Endothelial cell of umbilical vein (primary cell): ENCODE measurements around the gene MYCT1. TPM values are rescaled to one million over a fixed set of nuclear protein-coding genes. Genes with fewer than 3 reads are reported as not detected.

Experiments used
- BruUV-seq: library from RNA; stranded (reverse); fragments of 400-500 nt; replicated peaks from 2 replicates; lab custom pipeline; 2021; lab: Mats Ljungman, UMichigan
- CTCF ChIA-PET: fragments of 300-600, 350-600 bp; sonication (Branson Sonifier 250); formaldehyde crosslinking; loops from one replicate; lab custom pipeline; 2021; ENCODE audit warnings: antibody characterized with exemption, inconsistent platforms; lab: Charles Lee
- POLR2A ChIA-PET: fragments of 300-600, 350-600 bp; sonication (Branson Sonifier 250); formaldehyde crosslinking; loops from one replicate; lab custom pipeline; 2021; ENCODE audit warnings: antibody characterized with exemption, inconsistent platforms; lab: Charles Lee
- DNase-seq: peaks from one replicate; pipeline ENCODE4 v3.0.0-alpha.2; 2011; ENCODE audit warnings: low read depth, low spot score
- FAIRE-seq: peaks from 2 replicates; lab custom pipeline; 2011; peaks lifted over from hg19 to GRCh38; lab: Jason Lieb, UNC
- H2AFZ ChIP-seq: 2 replicates; pipeline ENCODE4 v1.6.0; 2012; ENCODE audit warnings: low read depth, low read length, control low read depth, inconsistent platforms
- H3K27ac ChIP-seq: 2 replicates; pipeline ENCODE4 v1.5.1; 2011; ENCODE audit warnings: low read depth, mild to moderate bottlenecking, control low read depth, low read length, moderate library complexity; ENCODE audit not compliant: insufficient read depth
- H3K27me3 ChIP-seq, 2 experiments: 2 replicates each; pipeline versions ENCODE4 v1.6.0 to v1.6.1; 2011; ENCODE audit warnings: low read length in 2 of 2, mixed read lengths in 1 of 2; ENCODE audit not compliant: control insufficient read depth in 2 of 2, insufficient read depth in 2 of 2
- H3K36me3 ChIP-seq, 2 experiments: 2 replicates in 1 of 2; 3 replicates in 1 of 2; pipeline ENCODE4 v1.5.1; 2011; ENCODE audit warnings: low read length in 2 of 2, mild to moderate bottlenecking in 1 of 2, moderate library complexity in 1 of 2; ENCODE audit not compliant: control insufficient read depth in 2 of 2, insufficient read depth in 2 of 2; ENCODE audit errors: extremely low read depth in 1 of 2
- H3K4me1 ChIP-seq: 3 replicates; pipeline ENCODE4 v1.5.1; 2011; ENCODE audit warnings: mild to moderate bottlenecking, low read length; ENCODE audit not compliant: control insufficient read depth, insufficient read depth; ENCODE audit errors: extremely low read depth
- H3K4me2 ChIP-seq: 2 replicates; pipeline ENCODE4 v1.6.1; 2011; ENCODE audit warnings: low read length, control low read depth, mixed read lengths; ENCODE audit not compliant: insufficient read depth
- H3K4me3 ChIP-seq, 3 experiments: fragments of 200-600 bp in 1 of 3; sonication (generic), shearing (Covaris generic) in 1 of 3; replicated peaks in 1 of 3; 2 replicates each; pipeline ENCODE4 v1.5.1; 2011 to 2016; ENCODE audit warnings: control low read depth in 3 of 3, low read length in 3 of 3, mild to moderate bottlenecking in 2 of 3, inconsistent platforms in 1 of 3, low read depth in 1 of 3, moderate library complexity in 1 of 3; ENCODE audit not compliant: insufficient read depth in 1 of 3
- H3K79me2 ChIP-seq: 2 replicates; pipeline ENCODE4 v1.6.0; 2012; ENCODE audit warnings: low read length, inconsistent platforms; ENCODE audit not compliant: control insufficient read depth, insufficient read depth
- H3K9ac ChIP-seq: replicated peaks from 2 replicates; pipeline ENCODE3; 2011; ENCODE audit warnings: low read length, control low read depth; ENCODE audit not compliant: insufficient read depth; ENCODE audit errors: extremely low read depth
- H3K9me1 ChIP-seq: replicated peaks from 3 replicates; pipeline ENCODE4 v1.6.0; 2011; ENCODE audit warnings: mild to moderate bottlenecking, low read length; ENCODE audit not compliant: control insufficient read depth, insufficient read depth; ENCODE audit errors: extremely low read depth
- H3K9me3 ChIP-seq: replicated peaks from 2 replicates; pipeline ENCODE4 v1.5.1; 2012; ENCODE audit warnings: low read length, inconsistent platforms; ENCODE audit not compliant: control insufficient read depth, insufficient read depth
- H4K20me1 ChIP-seq: replicated peaks from 2 replicates; pipeline ENCODE3; 2011; ENCODE audit warnings: mild to moderate bottlenecking, low read length; ENCODE audit not compliant: control insufficient read depth, insufficient read depth; ENCODE audit errors: extremely low read depth
- CTCF ChIP-seq, 2 donors: IDR thresholded peaks; 1 replicate in 1 of 2; 2 replicates in 1 of 2; pipeline ENCODE4 v1.5.1; 2011; ENCODE audit warnings: low read length in 2 of 2, mild to moderate bottlenecking in 2 of 2, moderate library complexity in 2 of 2, control low read depth in 1 of 2, inconsistent platforms in 1 of 2, low read depth in 1 of 2; ENCODE audit not compliant: insufficient read depth in 1 of 2; ENCODE audit errors: extremely low read depth in 1 of 2
- EZH2 ChIP-seq: IDR thresholded peaks from 2 replicates; pipeline ENCODE4 v1.6.1; 2012; ENCODE audit warnings: borderline replicate concordance, low read depth, mild to moderate bottlenecking, moderate library complexity, low read length, inconsistent platforms; ENCODE audit not compliant: severe bottlenecking
- FOS ChIP-seq: IDR thresholded peaks from 2 replicates; pipeline ENCODE4 v1.6.1; 2011; ENCODE audit warnings: mild to moderate bottlenecking, low read length, moderate library complexity, borderline replicate concordance; ENCODE audit not compliant: insufficient read depth
- GATA2 ChIP-seq: IDR thresholded peaks from 2 replicates; pipeline ENCODE4 v1.7.0; 2011; ENCODE audit warnings: low read depth, mild to moderate bottlenecking, moderate library complexity, mixed read lengths, low read length; ENCODE audit not compliant: insufficient read length, insufficient read depth
- MAX ChIP-seq: IDR thresholded peaks from 2 replicates; pipeline ENCODE4 v1.6.1; 2011; ENCODE audit not compliant: insufficient read depth, insufficient read length
- MYC ChIP-seq: IDR thresholded peaks from one replicate; pipeline ENCODE4 v1.6.1; 2011; ENCODE audit warnings: mild to moderate bottlenecking, low read depth, low read length
- dilution Hi-C: fragments of 300-500 bp; cut with MboI; formaldehyde crosslinking; loops from one replicate; pipeline ENCODE4 v1.15.0; 2019; ENCODE audit warnings: low sequenced_read_pairs; ENCODE audit not compliant: extremely low pct_ligation_motif_present
- intact Hi-C: fragments of 100-400 bp; cut with micrococcal nuclease; formaldehyde crosslinking; loops from one replicate; pipeline ENCODE4 v1.10.0; 2022
- polyA plus RNA-seq, 4 experiments: library from polyadenylated mRNA; depleted of rRNA in 3 of 4; stranded (reverse) in 3 of 4; unstranded in 1 of 4; fragments of >200 nt; gene quantifications; 2 replicates each; pipeline versions ENCODE4 v1.2.1 to v1.2.3, GENCODE V29; 2011 to 2012; ENCODE audit warnings: missing spikeins in 1 of 4
- total RNA-seq: library from RNA; stranded (reverse); gene quantifications from 2 replicates; pipeline ENCODE4 v1.2.3, GENCODE V29; 2021

MYCT1 gene
- total and polyA plus RNA-seq, 2 donors (not counting 3 experiments of a cell fraction or from before 2014, with no cell fraction given): 110 to 119 TPM

DNA sequence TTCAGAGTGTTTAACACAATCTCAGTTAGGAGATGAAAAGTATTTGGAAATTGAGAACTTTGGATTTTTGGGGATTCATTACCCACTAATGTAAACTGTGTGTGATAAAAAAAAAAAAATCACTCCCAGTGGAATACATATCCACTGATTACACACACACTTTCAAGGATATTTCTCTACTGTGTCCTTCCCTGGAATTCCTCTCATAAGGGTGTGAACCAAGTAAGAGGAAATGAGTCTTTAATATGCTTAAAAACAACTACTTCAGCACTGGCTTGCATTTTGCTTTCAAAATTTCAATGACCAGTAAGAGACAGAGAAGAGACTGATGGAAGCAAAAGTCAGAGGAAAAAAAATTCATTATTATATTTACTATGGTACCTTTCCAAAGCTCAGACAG lies 24.5 kb upstream of the MYCT1 start:
- Histone ChIP-seq H3K9me1 (no peaks in the 10 kb centered on the region), H3K27ac (peak overlapping the region; percentile 36), H3K27me3 (no peaks in the 10 kb centered on the region), H3K36me3 (no peaks in the 10 kb centered on the region), H3K4me2 (peak overlapping the region; percentile 86), H3K9ac (no peak overlapping the region), H3K4me1 (peaks cover 44% of the 10 kb centered on the region), H4K20me1 (no peaks in the 10 kb centered on the region), H3K9me3 (no peaks in the 10 kb centered on the region), H2AFZ (no peak overlapping the region), H3K4me3 (peak overlapping the region in 1 of 3 experiments; percentile 15), H3K79me2 (no peaks in the 10 kb centered on the region)
- TF ChIP-seq MAX: no peak
- no peak for TF ChIP-seq GATA2
- no peak for TF ChIP-seq MYC
- no peak for TF ChIP-seq EZH2
- peak; percentile 23 for TF ChIP-seq FOS
- no peak for TF ChIP-seq CTCF (IDR thresholded peaks at IDR 0.05; ENCODE audit: extremely low read depth in 1 of 2, insufficient read depth in 1 of 2, low read depth in 1 of 2, low read length in 2 of 2)
- intact Hi-C loops (loop anchor here (1.0 kb wide), 1 partner anchor 48 kb away; no protein-coding TSS in a partner anchor), dilution Hi-C loops (no loop called here)
- DNase-seq: peak; percentile 77
- BruUV-seq: no TSS peak
- FAIRE-seq: peak; percentile 42
- CTCF ChIA-PET: interaction anchor here (1.4 to 4.5 kb wide), 3 partner anchors 23 to 188 kb away, joined by 3 to 29 read pairs (median 27); partner anchors contain the start of gene MYCT1
- POLR2A ChIA-PET: no interaction called here
